ENCODE data around the gene DFFA.
"Not testable (repeated sequence)": the region's sequence is repeated elsewhere in the genome, so short reads cannot be mapped to it uniquely, and the experiment has no call there.

Gene DFFA

DNA sequence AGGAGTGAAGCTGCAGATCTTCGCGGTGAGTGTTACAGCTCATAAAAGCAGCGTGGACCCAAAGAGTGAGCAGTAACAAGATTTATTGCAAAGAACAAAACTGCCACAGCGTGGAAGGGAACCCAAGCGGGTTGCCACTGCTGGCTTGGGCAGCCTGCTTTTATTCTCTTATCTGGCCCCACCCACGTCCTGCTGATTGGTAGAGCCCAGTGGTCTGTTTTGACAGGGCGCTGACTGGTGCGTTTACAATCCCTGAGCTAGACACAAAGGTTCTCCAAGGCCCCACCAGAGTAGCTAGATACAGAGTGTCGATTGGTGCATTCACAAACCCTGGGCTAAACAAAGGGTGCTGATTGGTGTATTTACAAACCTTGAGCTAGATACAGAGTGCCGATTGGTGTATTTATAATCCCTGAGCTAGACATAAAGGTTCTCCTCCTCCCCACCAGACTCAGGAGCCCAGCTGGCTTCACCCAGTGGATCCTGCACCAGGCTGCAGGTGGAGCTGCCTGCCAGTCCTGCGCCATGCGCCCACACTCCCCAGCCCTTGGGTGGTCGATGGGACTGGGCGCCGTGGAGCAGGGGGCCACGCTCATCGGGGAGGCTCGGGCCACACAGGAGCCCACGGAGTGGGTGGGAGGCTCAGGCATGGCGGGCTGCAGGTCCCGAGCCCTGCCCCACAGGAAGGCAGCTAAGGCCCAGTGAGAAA is 46.3 kb downstream of the DFFA start:
- not testable (repeated sequence) for DNase-seq

DNA sequence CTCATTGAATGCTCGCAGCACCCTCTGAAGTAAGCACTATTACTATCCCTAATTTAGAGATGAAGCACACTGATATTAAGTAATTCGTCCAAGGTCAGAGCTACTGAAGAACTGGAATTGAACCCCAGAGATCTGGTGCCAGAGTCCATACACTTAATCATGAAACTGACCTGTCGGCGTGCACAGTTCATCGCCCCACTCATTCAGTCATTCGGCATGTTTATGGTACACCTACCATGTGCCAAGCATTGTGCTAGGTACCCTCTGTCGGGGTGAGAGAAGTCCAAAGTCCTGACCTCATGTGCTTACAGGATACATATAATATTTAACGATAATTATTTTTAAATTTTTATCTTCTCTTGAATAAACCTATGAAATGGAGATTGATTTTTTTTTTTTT is 47.7 kb downstream of the DFFA start:
- DNase-seq = no peak

DNA sequence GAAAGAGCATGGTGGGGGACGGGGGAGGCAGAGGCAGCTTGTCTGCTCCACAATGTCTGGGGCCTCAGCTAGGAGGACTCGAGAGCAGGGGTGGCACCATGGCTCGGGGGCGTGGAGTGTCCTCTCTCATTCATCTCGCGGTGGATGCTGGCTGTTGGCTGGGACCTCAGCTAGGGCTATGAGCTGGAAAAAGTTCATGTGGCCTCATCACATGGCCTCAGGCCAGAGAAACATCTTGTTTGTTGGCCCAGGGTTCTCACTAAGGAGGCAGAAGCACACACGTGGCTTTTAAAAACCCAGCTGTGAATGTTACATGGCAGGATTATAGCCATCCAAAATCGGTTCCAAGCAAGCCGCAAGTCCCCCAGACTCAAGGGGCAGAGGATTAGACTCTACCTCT is 48.3 kb downstream of the DFFA start:
- peak; percentile 26 for DNase-seq

DNA sequence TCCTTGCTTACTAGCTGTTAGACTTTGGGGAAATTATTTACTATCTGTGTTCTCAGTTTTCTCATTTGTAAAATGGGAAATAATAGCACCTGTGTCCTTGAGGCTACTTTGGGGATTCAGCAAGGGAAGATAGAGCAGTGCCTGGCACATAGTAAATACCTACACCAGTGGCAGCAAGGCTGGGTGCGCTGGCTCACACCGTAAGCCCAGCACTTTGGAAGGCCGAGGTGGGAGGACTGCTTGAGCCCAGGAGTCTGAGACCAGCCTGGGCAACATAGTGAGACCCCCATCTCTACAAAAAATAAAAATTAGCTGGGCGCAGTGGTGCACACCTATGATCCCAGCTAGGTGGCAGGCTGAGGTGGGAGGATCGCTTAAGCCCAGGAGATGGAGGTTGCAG is 50.7 kb downstream of the DFFA start:
- DNase-seq = no peak

DNA sequence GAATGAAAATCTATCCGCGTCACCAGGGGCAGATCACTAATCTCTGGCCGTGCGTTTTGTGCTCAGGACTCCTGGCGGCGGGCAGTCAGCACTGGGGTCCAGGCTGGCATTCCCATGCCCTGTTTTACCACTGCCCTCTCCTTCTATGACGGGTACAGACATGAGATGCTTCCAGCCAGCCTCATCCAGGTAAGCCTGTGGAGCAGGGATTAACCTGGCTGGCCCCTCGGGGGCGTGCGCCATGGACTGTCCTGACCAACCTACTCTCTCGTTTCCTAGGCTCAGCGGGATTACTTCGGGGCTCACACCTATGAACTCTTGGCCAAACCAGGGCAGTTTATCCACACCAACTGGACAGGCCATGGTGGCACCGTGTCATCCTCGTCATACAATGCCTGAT is 53.0 kb downstream of the DFFA start:
- no peak for DNase-seq

DNA sequence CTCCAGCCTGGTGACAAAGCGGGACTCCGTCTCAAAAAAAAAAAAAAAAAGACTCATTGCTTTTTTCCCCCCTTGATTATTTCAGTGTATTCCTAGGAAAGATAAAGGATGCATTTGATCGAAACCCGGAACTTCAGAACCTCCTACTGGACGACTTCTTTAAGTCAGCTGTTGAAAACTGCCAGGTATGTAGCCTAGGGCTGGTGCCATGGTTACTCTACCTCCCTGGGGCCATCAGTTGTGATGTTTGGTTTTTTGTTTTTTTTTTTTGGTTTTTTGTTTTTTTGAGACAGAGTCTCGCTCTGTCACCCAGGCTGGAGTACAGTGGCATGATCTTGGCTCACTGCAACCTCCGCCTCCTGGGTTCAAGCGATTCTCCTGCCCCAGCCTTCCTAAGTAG is 53.6 kb downstream of the DFFA start:
- DNase-seq = not testable (repeated sequence)

DNA sequence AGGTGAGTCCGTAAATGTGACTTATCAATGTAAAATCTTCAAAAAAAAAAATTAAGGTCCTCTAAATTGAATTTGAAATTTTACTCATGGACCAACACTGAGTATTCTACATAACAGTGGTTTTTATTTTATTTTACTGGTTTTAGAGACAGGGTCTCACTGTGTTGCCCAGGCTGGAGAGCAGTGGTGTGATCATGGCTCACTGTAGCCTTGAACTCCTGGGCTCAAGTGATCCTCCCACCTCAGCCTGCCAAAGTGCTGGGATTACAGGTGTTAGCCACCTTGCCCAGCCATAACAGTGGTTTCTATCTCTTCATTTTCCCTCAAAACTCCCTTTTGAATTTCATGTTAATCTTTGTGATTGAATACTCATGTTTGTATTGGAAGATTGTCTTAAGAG is 56.4 kb downstream of the DFFA start:
- DNase-seq = not testable (repeated sequence)

DNA sequence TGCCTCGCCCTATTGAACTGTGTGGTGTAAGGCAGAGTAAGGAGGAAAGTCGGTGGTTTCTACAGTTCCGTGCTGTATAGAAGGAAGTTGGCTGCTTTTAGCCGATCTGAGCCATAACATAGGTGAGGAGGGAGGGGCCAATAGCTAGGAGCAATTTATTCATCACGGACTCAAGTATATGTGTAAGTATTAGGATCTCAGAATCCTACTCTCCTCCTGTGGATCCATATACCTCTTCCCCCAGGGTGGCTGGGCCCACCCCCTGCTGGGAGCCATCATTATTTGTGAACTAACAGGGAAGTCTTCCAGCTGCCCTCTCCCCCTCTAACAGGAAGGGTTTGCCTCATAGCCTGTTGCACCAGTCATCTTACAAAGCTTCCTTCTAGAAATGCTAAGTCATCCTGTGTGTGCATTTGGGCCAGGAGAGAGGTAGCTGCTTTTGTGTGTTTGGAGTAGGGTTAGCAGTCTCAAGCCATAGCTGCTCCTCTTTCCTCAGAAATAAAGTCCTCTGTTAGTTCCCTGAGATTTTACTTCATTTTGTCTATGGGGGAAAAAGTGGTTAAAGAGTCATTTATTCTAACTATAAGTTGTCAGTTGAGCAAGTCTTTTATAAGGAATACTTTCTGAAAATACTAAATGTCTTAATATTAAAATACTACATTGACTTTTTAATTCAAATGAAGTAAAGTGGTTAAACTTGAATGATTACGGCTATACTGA is 57.0 kb downstream of the DFFA start:
- peak; percentile 61 for DNase-seq

DNA sequence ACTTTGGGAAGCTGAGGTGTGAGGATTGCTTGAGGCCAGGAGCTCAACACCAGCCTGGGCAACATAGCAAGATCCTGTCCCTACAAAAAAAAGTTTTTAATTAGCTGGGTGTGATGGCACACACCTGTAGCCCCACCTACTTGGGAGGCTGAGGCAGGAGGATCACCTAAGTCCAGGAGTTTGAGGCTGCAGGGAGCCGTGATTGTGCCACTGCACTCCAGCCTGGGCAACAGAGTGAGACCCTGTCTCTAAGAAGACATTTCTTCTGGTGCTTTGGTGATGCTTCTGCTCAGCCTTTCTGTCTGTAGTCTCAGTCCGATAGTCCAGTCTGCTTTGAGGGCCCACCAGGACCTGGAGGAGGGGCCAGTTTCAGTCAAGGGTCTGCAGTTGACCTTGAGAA is 65.1 kb downstream of the DFFA start:
- no peak for DNase-seq
